Measurements from ENCODE around the gene SHLD1.
A peak's percentile ranks its signal among the peaks of the same experiment; 100 is the strongest.
"Not testable (repeated sequence)": the region's sequence is repeated elsewhere in the genome, so short reads cannot be mapped to it uniquely, and the experiment has no call there.

Gene SHLD1

GRCh38 chr20:5749952-5750779 is at the start of gene SHLD1:
Gene SHLD1 (plus strand): TSS chr20:5750401. CDS start chr20:5772866, 22,465 bp downstream.
- Mint-ChIP-seq H3K36me3 (ENCODE audit: low read depth) (no peaks in the 10 kb centered on the region), H3K9me3 (no peaks in the 10 kb centered on the region), H3K4me1 (ENCODE audit: low read depth) (peaks cover 19% of the 10 kb centered on the region), H3K4me3 (peak within 1 kb of the TSS; percentile 87), H3K27me3 (no peaks in the 10 kb centered on the region), H3K27ac (peak within 1 kb of the TSS; percentile 93)

GRCh38 chr20:5702339-5702738 is 47.9 kb upstream of the SHLD1 start:
- H3K4me1 Mint-ChIP-seq (ENCODE audit: low read depth); H3K9me3 Mint-ChIP-seq; H3K27ac Mint-ChIP-seq; H3K4me3 Mint-ChIP-seq; H3K36me3 Mint-ChIP-seq (ENCODE audit: low read depth); H3K27me3 Mint-ChIP-seq: not testable (repeated sequence)

- Mint-ChIP-seq H3K27me3 (no peaks in the 10 kb centered on the region), H3K9me3 (no peaks in the 10 kb centered on the region), H3K36me3 (ENCODE audit: low read depth) (no peaks in the 10 kb centered on the region), H3K4me1 (ENCODE audit: low read depth) (no peaks in the 10 kb centered on the region), H3K27ac (no peak overlapping the region), H3K4me3 (no peak overlapping the region)
Observed at GRCh38 chr20:5703681-5704101, 46.5 kb upstream of the SHLD1 start.

- Mint-ChIP-seq H3K4me1 (ENCODE audit: low read depth) (no peaks in the 10 kb centered on the region), H3K4me3 (no peak overlapping the region), H3K9me3 (no peaks in the 10 kb centered on the region), H3K36me3 (ENCODE audit: low read depth) (no peaks in the 10 kb centered on the region), H3K27ac (no peak overlapping the region), H3K27me3 (no peaks in the 10 kb centered on the region)
Observed at GRCh38 chr20:5705827-5706226, 44.4 kb upstream of the SHLD1 start.

- H3K9me3 Mint-ChIP-seq, result no peaks in the 10 kb centered on the region
- H3K4me3 Mint-ChIP-seq, result no peak overlapping the region
- no peaks in the 10 kb centered on the region for H3K4me1 Mint-ChIP-seq (ENCODE audit: low read depth)
Observed at GRCh38 chr20:5706797-5707196, 43.4 kb upstream of the SHLD1 start.

GRCh38 chr20:5710551-5710950 is 39.6 kb upstream of the SHLD1 start:
- Mint-ChIP-seq H3K27ac (no peak overlapping the region), H3K9me3 (no peaks in the 10 kb centered on the region), H3K4me3 (no peak overlapping the region), H3K36me3 (ENCODE audit: low read depth) (no peaks in the 10 kb centered on the region), H3K4me1 (ENCODE audit: low read depth) (peaks cover 22% of the 10 kb centered on the region), H3K27me3 (no peaks in the 10 kb centered on the region)

More at GRCh38 chr20:5706797-5707196, 43.4 kb upstream of the SHLD1 start:
- no peaks in the 10 kb centered on the region for H3K36me3 Mint-ChIP-seq (ENCODE audit: low read depth)
- no peaks in the 10 kb centered on the region for H3K27me3 Mint-ChIP-seq
- H3K27ac Mint-ChIP-seq, result no peak overlapping the region

- H3K27me3 Mint-ChIP-seq, result no peaks in the 10 kb centered on the region
- H3K9me3 Mint-ChIP-seq, result peaks cover 4% of the 10 kb centered on the region
- H3K4me3 Mint-ChIP-seq, result no peak overlapping the region
- H3K27ac Mint-ChIP-seq, result peak overlapping the region; percentile 39
- peaks cover 40% of the 10 kb centered on the region for H3K4me1 Mint-ChIP-seq (ENCODE audit: low read depth)
- H3K36me3 Mint-ChIP-seq (ENCODE audit: low read depth), result no peaks in the 10 kb centered on the region
Observed at GRCh38 chr20:5714261-5715041, 35.8 kb upstream of the SHLD1 start.

- H3K4me1 Mint-ChIP-seq (ENCODE audit: low read depth), result peaks cover 48% of the 10 kb centered on the region
- H3K4me3 Mint-ChIP-seq, result no peak overlapping the region
- no peaks in the 10 kb centered on the region for H3K36me3 Mint-ChIP-seq (ENCODE audit: low read depth)
- peak overlapping the region; percentile 39 for H3K27ac Mint-ChIP-seq
- H3K27me3 Mint-ChIP-seq, result no peaks in the 10 kb centered on the region
- peaks cover 4% of the 10 kb centered on the region for H3K9me3 Mint-ChIP-seq
Observed at GRCh38 chr20:5715071-5715841, 34.9 kb upstream of the SHLD1 start.

- Mint-ChIP-seq H3K27ac (no peak overlapping the region), H3K4me1 (ENCODE audit: low read depth) (peaks cover 54% of the 10 kb centered on the region), H3K36me3 (ENCODE audit: low read depth) (no peaks in the 10 kb centered on the region), H3K9me3 (peaks cover 4% of the 10 kb centered on the region), H3K27me3 (no peaks in the 10 kb centered on the region), H3K4me3 (no peak overlapping the region)
Observed at GRCh38 chr20:5716953-5717352, 33.2 kb upstream of the SHLD1 start.

- Mint-ChIP-seq H3K27me3 (no peaks in the 10 kb centered on the region), H3K27ac (no peak overlapping the region), H3K9me3 (peaks cover 4% of the 10 kb centered on the region), H3K36me3 (ENCODE audit: low read depth) (no peaks in the 10 kb centered on the region), H3K4me3 (no peak overlapping the region), H3K4me1 (ENCODE audit: low read depth) (peaks cover 54% of the 10 kb centered on the region)
Observed at GRCh38 chr20:5718896-5719595, 31.2 kb upstream of the SHLD1 start.

- no peaks in the 10 kb centered on the region for H3K36me3 Mint-ChIP-seq (ENCODE audit: low read depth)
- no peak overlapping the region for H3K4me3 Mint-ChIP-seq
- H3K4me1 Mint-ChIP-seq (ENCODE audit: low read depth), result peaks cover 49% of the 10 kb centered on the region
- H3K27ac Mint-ChIP-seq, result no peak overlapping the region
- H3K27me3 Mint-ChIP-seq, result no peaks in the 10 kb centered on the region
- H3K9me3 Mint-ChIP-seq, result peaks cover 4% of the 10 kb centered on the region
Observed at GRCh38 chr20:5719861-5720403, 30.3 kb upstream of the SHLD1 start.

- Mint-ChIP-seq H3K4me3 (no peak overlapping the region), H3K27me3 (no peaks in the 10 kb centered on the region), H3K36me3 (ENCODE audit: low read depth) (no peaks in the 10 kb centered on the region), H3K27ac (no peak overlapping the region), H3K4me1 (ENCODE audit: low read depth) (peaks cover 42% of the 10 kb centered on the region), H3K9me3 (peaks cover 3% of the 10 kb centered on the region)
Observed at GRCh38 chr20:5720696-5721095, 29.5 kb upstream of the SHLD1 start.

GRCh38 chr20:5721356-5721755 is 28.8 kb upstream of the SHLD1 start:
- H3K27me3 Mint-ChIP-seq; H3K27ac Mint-ChIP-seq; H3K9me3 Mint-ChIP-seq; H3K4me3 Mint-ChIP-seq; H3K36me3 Mint-ChIP-seq (ENCODE audit: low read depth): not testable (repeated sequence)
- H3K4me1 Mint-ChIP-seq (ENCODE audit: low read depth), result peaks cover 35% of the 10 kb centered on the region

GRCh38 chr20:5722927-5723326 is 27.3 kb upstream of the SHLD1 start:
- H3K27ac Mint-ChIP-seq, result no peak overlapping the region
- no peaks in the 10 kb centered on the region for H3K36me3 Mint-ChIP-seq (ENCODE audit: low read depth)
- peaks cover 33% of the 10 kb centered on the region for H3K4me1 Mint-ChIP-seq (ENCODE audit: low read depth)
- peaks cover 10% of the 10 kb centered on the region for H3K9me3 Mint-ChIP-seq
- no peaks in the 10 kb centered on the region for H3K27me3 Mint-ChIP-seq
- no peak overlapping the region for H3K4me3 Mint-ChIP-seq

Data from stimulated activated naive CD8-positive, alpha-beta T cell treated with anti-CD3 and anti-CD28 coated beads, Interleukin-15, Interleukin-2, amounts not matched to agents 100 ng/mL and 50 ng/mL, for 24 hours (primary cell).